Epithelial cell of prostate (primary cell): ENCODE measurements around the gene PI4KB.
A peak's percentile ranks its signal among the peaks of the same experiment; 100 is the strongest.

Experiments
- DNase-seq: peaks from one replicate; pipeline ENCODE4 v3.0.0-alpha.2; 2011; ENCODE audit warnings: low read depth, low spot score
- H3K27ac ChIP-seq: fragments of 450-650 bp; 2 replicates; pipeline ENCODE4 v1.5.1; 2017; ENCODE audit warnings: mild to moderate bottlenecking

PI4KB gene

GRCh38 chr1:151312826-151313225, 14.4 kb downstream of the PI4KB start:
- H3K27ac ChIP-seq: peak overlapping the region; percentile 89
- DNase-seq: no peak

GRCh38 chr1:151312411-151312810, 14.8 kb downstream of the PI4KB start:
- DNase-seq: no peak
- H3K27ac ChIP-seq: peak overlapping the region; percentile 89

DNA sequence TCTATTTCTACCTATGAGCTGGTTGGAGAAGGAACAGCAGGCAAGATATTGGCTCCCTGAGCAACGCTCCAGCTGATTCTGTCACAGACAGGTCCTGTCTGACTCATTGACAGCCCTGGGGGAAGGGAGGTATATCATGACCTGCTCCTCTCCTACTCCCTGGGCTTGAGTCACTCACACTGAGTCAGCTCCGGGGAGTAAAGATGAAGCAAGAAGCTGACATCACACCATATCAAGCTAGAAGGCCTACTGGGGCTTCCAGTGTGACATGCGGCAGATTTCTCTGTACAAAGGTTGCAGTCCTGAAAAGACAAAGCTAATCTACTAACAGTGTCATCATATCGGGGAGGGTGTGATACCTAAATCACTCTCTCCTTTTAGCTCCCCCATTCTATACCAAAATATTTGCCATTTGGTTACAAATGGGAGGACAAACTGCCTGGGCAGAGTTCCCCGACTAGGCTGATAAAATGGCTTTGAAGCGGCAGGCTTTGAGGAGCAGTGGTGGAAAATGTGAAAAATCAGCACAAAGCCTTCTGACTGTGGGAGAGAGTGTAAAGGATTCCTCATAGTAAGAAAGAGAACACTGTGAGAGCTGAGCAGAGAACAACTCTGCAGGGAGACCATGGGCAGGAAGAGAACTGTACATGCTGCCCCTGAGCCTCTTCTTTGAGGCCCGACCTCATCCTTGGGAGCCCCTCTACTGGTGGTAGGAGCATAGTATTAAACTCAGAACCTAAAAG, 15.5 kb downstream of the PI4KB start:
- peak overlapping the region; percentile 89 for H3K27ac ChIP-seq
- peak; percentile 97 for DNase-seq

GRCh38 chr1:151311011-151311410, 16.2 kb downstream of the PI4KB start:
- peak overlapping the region; percentile 89 for H3K27ac ChIP-seq
- DNase-seq: no peak

DNA sequence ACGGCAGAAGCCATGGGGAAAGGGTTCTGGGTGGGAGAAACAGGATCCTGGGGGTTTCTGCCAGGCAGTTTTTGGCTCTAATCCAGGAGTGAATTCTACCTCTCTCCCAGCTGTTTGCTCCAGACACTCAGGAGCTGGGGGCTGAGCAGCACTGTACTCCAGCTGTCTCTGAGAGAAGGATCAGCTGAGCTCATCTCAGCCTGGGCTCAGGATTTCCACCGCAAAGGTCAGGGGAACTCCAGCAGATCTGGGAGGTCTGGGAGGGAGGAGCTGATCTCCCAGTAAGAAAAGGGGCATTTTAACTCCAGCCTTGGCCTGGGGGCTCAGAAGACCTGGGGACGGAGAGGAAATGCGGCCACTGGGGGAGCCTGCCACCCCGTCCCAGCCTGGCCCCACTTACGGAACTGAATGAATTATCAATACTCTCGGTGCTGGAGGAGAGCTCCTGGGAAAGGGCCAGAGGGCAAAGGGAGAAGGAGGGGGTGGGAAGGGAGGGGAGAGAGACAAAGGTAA, 17.3 kb downstream of the PI4KB start:
- no peak for DNase-seq
- H3K27ac ChIP-seq: no peak overlapping the region

- H3K27ac ChIP-seq: no peak overlapping the region
- no peak for DNase-seq
Observed at GRCh38 chr1:151294742-151295462, 32.3 kb downstream of the PI4KB start.

- no peak for DNase-seq
- no peak overlapping the region for H3K27ac ChIP-seq
Observed at GRCh38 chr1:151293093-151293492, 34.1 kb downstream of the PI4KB start.

GRCh38 chr1:151292207-151293030, 34.8 kb downstream of the PI4KB start:
- H3K27ac ChIP-seq: no peak overlapping the region
- DNase-seq: no peak

DNA sequence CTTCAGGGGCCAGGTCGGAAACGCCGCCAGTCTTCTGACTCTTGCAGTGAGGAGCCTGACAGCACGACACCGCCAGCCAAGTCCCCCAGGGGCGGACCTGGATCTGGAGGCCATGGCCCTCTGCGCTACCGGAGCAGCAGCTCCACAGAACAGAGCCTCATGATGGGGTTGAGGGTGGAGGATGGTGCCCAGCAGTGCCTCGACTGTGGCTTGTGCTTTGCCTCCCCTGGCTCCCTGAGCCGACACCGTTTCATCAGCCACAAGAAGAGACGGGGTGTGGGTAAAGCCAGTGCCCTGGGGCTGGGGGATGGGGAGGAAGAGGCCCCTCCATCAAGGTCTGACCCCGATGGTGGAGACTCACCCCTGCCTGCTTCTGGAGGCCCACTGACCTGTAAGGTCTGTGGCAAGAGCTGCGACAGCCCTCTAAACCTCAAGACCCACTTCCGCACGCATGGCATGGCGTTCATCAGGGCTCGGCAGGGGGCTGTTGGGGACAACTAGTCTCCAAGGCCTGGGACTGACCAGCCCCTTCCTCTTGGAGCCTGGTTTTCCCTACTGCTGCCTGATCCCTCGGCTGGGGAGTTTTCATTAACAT, 36.4 kb downstream of the PI4KB start:
- DNase-seq: no peak
- H3K27ac ChIP-seq: no peak overlapping the region

DNA sequence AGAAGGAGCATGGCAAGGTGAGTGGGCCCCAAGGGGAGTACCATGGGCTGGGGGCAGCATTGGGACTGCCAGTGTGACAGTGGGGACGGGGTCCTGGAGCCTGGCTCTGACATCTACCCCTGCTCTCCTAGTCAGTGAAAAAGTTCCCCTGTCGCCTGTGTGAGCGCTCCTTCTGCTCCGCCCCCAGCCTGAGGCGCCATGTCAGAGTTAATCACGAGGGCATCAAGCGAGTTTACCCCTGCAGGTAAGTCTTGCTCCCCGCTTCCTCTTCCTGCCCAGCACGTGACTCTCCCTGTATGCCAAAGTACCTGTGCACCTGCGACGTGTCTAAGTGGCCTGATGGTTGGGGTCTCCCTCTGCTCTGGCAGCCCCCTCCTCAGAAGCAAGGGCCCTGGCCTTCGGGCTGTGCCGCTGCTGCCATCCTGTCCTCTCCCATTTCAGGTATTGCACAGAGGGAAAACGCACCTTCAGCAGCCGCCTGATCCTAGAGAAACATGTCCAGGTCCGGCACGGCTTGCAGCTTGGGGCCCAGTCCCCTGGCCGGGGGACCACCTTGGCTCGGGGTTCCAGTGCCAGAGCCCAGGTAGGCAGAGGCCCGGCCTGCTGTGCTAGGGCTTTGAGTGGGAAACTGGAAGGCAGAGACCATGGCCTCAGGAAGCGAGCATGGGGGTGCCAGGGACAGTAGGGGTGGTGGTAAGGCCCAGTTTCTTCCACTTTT, 37.1 kb downstream of the PI4KB start:
- H3K27ac ChIP-seq: no peak overlapping the region
- DNase-seq: no peak

DNA sequence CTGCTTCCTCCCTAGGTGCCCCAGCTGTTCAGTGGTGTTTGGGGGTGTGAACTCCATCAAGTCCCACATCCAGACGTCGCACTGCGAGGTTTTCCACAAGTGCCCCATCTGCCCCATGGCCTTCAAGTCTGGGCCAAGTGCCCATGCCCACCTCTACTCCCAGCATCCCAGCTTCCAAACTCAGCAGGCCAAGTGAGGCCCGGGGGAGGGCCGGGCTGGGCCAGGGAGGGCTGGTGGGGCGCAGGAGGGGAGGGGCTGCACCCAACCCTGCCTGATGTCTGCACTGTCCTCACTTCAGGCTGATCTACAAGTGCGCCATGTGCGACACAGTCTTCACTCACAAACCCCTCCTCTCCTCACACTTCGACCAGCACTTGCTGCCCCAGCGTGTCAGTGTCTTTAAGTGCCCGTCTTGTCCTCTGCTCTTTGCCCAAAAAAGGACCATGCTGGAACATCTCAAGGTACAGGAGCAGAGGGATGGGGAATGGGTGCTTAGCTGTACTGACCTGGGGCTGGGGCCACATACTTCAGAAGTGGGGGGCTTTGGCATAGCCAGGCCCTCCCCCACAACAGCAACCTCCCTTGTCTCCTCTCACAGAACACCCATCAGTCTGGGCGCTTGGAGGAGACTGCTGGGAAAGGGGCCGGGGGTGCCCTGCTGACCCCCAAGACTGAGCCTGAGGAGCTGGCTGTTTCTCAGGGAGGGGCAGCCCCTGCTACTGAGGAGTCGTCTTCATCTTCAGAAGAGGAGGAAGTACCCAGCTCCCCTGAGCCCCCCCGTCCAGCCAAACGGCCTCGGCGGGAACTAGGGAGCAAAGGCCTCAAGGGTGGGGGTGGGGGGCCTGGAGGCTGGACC, 37.9 kb downstream of the PI4KB start:
- no peak for DNase-seq
- H3K27ac ChIP-seq: no peak overlapping the region

- no peak overlapping the region for H3K27ac ChIP-seq
- no peak for DNase-seq
Observed at GRCh38 chr1:151288502-151288901, 38.7 kb downstream of the PI4KB start.

DNA sequence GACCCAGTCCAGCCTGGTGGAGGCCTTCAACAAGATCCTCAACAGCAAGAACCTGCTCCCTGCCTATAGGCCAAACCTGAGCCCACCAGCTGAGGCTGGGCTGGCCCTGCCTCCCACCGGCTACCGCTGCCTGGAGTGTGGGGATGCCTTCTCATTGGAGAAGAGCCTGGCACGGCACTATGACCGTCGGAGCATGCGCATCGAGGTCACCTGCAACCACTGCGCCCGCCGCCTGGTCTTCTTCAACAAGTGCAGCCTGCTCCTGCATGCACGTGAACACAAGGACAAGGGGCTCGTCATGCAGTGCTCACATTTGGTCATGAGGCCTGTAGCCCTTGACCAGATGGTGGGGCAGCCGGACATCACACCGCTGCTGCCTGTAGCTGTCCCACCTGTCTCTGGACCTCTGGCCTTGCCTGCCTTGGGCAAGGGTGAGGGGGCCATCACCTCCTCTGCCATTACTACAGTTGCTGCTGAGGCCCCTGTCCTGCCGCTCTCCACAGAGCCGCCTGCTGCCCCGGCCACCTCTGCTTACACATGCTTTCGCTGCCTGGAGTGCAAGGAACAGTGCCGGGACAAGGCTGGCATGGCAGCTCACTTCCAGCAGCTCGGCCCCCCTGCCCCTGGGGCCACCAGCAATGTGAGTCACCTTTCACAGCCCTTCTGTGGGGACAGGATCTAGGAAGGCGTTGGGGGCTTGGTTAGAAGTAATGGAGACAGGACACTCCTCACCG, 39.3 kb downstream of the PI4KB start:
- DNase-seq: no peak
- no peak overlapping the region for H3K27ac ChIP-seq

- H3K27ac ChIP-seq: no peak overlapping the region
- no peak for DNase-seq
Observed at GRCh38 chr1:151287341-151287699, 39.9 kb downstream of the PI4KB start.

DNA sequence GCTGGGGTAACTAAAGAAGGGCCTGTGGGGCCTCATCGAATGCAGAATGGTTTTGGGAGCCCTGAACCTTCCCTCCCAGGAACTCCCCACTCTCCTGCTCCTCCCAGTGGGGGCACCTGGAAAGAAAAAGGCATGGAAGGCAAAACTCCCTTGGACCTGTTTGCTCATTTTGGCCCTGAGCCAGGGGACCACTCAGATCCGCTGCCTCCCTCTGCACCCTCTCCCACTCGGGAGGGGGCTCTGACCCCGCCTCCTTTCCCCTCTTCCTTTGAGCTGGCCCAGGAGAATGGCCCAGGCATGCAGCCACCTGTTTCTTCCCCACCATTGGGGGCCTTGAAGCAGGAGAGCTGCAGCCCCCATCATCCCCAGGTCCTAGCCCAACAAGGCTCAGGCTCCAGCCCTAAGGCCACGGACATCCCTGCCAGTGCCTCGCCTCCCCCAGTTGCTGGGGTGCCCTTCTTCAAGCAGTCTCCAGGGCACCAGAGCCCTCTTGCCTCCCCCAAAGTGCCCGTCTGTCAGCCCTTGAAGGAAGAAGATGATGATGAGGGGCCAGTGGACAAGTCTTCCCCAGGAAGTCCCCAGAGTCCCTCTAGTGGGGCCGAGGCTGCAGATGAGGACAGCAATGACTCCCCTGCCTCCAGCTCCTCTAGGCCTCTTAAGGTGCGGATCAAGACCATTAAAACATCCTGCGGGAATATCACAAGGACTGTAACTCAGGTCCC, 40.4 kb downstream of the PI4KB start:
- no peak for DNase-seq
- no peak overlapping the region for H3K27ac ChIP-seq

GRCh38 chr1:151284013-151284577, 43.1 kb downstream of the PI4KB start:
- no peak overlapping the region for H3K27ac ChIP-seq
- no peak for DNase-seq
